C4-2B (cell line): ENCODE data around the gene RAC3.

Source experiments
- H3K27ac ChIP-seq: fragments of 450-650 bp; 2 replicates; pipeline ENCODE4 v1.5.1; 2017
- ZFX ChIP-seq: fragments of 450-650 bp; IDR thresholded peaks from 2 replicates; pipeline ENCODE4 v1.6.1; 2017
- TF ChIP-seq, protein P1 (sequence below): fragments of 450-650 bp; conservative IDR thresholded peaks from 2 replicates; pipeline ENCODE4 v1.5.1; 2017; ENCODE audit warnings: mild to moderate bottlenecking

The RAC3 gene

DNA sequence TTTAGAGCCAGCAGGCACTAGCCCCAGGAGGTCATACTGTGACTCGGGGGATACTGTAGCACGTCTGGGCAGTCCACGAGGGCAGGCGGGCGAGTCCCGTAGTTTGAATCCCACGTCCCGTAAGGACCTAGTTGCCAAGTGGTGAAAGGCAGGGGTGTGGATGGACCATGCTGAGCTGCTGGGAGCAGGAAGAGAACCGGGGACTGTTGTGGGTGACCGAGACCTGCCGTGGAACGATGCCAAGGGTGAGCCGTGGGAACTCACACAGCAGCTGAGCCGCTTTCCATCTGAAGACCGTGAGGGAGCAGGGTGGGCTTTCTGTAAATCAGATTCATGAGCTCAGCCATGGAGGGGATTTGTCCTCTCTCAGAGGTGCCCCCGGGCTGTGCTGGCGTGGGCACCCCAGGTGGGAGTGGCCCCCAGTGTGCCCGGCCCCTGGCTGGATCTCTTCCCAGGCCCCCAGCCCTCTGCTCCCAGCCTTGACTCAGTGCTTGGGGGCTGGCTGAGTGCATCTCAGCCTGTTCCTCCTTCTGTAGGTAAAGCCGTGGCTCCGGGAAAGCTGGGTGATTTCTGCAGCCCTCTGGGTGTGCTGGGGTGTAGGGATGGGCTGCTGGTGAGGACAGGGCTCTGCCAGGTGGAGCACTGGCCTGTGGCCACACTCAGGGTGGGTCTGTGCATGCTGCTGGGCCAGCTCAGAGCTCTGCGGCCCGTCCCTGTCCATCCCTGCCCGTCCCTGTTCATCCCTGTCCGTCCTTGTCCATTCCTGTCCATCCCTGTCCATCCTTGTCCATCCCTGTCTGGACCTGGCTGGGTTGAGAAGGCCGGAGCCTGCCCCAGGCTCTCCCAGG is 40.4 kb upstream of the RAC3 start:
- TF ChIP-seq ZFX: no peak
- TF ChIP-seq, protein P1, sequence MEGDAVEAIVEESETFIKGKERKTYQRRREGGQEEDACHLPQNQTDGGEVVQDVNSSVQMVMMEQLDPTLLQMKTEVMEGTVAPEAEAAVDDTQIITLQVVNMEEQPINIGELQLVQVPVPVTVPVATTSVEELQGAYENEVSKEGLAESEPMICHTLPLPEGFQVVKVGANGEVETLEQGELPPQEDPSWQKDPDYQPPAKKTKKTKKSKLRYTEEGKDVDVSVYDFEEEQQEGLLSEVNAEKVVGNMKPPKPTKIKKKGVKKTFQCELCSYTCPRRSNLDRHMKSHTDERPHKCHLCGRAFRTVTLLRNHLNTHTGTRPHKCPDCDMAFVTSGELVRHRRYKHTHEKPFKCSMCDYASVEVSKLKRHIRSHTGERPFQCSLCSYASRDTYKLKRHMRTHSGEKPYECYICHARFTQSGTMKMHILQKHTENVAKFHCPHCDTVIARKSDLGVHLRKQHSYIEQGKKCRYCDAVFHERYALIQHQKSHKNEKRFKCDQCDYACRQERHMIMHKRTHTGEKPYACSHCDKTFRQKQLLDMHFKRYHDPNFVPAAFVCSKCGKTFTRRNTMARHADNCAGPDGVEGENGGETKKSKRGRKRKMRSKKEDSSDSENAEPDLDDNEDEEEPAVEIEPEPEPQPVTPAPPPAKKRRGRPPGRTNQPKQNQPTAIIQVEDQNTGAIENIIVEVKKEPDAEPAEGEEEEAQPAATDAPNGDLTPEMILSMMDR: no peak
- peak overlapping the region; percentile 76 for H3K27ac ChIP-seq

DNA sequence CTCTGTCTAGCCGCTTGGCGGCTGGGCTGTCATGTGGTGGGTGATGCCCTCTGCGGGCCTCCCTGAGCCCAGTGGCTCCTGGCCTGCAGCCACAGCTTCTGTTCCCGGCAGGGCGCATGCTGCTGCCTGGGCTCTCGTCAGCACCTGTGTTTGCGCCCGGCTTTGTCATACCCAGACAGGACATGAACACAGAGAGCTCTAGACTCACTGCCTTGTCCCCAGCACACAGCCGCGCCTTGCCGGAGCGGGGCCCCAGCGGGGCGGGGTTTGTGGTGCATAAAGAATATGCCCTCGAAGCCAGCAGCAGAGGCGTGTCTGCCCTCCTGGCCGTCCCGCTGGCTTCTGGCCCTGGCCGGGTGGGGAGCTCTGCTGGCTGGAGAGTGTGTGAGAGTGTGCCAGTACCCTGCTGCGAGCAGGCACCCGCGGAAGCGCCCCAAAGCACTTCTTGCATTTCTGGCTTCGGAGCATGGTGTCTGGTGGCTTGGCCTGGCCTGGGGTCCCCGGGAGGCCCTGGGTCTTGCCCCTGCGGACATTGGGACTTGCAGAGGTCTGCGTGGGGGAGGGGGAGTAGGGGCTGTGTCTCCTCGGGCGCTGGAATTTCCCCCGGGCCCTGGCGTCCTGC is 39.7 kb upstream of the RAC3 start:
- no peak for TF ChIP-seq ZFX
- peak overlapping the region; percentile 76 for H3K27ac ChIP-seq

DNA sequence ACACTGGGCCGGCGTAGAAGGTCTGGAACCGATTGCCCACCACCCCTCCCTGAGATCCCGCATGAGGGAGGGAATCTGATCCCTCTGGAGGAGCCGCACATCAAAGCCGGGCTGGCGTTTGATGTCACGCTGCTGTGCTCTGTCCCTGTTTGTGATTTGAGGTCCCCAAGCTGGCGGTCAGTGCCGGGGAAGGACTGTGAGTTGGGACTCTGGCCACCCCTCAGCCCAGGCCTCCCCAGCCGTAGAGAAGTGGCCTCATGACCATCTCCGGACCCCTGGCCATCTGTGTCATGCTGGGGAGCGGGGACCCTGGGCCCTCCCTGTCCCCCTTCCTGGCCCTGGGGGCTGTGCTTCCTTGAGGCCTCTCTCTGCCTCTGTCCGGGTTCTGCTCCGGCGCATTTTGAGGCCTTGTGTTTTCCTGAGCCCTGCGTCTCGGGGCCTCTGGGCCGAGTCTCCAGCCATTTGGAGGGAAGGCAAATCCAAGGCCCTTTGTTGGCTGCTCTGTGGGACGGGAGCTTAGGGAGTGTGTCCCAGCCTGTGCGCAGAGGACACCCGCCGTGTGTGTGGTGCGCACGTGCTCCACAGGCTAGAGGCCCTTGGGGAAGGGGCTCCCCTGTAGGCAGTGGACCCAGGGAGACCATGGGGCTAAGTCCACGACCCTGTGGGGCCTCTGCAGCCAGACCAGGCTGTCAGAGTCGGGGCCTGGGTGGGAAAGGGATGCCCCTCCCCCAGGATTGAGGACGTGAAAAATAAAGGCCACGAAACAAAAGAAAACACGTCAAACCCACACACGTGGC is 39.0 kb upstream of the RAC3 start:
- TF ChIP-seq ZFX: no peak
- TF ChIP-seq, protein P1: no peak
- H3K27ac ChIP-seq: peak overlapping the region; percentile 76

DNA sequence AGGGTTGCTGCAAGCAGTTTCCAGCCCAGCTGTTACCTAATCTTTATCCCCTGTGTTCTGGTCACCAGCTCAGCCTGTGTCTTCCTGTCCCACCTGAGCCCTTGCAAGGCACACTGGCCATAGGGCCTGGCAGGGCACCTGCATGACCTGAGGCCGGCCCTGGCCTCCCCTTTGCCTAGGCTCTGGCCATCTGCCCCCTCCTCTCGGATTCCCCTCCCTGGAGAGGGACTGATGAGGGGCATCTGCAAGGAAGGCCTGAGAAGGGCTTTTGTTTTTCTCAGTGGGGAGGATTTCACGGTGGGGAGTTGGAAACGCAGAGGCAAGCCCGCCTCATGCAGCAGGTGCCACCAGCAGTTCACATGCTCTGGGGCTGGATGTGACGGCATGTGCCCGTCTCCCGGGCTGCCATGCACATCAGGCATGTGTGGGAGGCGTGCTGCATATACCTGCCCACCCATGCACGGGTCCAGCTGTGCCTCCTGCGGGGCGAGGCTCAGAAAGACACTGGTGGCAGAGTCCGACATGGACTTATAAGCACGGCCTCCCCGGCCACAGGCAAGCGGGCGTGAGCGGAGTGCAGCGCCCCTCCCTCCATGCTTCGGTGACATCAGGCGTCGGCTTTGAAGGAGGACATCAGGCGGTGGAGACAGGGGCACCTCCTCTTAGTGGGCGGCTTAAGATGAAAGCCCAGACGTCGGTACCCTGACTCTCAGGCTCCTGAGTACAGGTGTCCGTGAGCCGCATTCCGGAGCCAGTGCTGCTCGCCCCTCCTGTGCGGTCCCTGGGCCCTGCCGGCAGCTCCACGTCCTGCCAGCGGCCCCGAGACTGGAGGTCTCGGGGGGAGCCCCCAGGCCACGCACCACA is 37.5 kb upstream of the RAC3 start:
- no peak overlapping the region for H3K27ac ChIP-seq
- TF ChIP-seq, protein P1: no peak
- TF ChIP-seq ZFX: no peak

DNA sequence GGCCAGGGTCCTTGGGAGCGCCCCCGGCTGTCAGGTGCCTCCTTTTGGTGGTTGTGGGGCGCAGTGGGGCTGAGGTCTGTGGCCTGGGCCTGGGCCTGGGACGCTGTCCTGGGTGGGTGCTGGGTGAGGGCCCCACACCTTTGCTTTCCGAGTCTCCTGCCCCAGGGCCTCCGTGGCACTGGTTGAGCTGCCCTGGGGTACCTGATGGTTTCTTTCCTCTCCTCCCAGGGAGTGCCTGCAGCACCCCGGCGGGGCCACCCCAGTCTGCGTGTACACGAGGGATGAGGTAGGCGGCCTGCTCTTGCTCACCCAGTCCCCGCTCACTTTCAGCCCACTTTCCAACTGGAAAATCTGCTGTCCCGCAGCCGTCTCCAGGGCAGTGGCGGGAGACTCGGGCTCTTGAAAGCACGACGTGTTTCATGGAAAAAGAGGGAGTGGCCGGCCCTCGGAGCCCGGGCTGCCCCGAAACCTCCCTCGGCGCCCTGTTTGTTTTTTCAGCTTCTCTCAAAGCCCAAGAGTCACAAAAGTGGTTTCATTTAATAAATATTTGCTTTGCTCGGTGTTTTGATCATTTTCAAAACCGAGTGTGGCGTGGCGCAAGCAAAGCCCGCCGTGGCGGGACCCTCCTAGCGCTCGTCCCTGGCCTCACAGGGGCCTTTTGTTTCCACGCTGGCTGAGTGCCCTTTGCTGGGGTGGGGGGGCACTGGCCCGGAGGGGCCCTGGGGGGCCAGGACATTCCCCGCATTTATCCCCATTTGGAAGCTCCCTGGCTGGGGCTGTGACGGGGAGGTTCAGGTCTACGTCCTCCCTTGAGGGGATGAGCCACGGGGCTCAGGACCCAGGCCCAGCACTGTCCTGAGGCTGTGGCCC is 36.6 kb upstream of the RAC3 start:
- no peak overlapping the region for H3K27ac ChIP-seq
- TF ChIP-seq ZFX: no peak
- TF ChIP-seq, protein P1: no peak

DNA sequence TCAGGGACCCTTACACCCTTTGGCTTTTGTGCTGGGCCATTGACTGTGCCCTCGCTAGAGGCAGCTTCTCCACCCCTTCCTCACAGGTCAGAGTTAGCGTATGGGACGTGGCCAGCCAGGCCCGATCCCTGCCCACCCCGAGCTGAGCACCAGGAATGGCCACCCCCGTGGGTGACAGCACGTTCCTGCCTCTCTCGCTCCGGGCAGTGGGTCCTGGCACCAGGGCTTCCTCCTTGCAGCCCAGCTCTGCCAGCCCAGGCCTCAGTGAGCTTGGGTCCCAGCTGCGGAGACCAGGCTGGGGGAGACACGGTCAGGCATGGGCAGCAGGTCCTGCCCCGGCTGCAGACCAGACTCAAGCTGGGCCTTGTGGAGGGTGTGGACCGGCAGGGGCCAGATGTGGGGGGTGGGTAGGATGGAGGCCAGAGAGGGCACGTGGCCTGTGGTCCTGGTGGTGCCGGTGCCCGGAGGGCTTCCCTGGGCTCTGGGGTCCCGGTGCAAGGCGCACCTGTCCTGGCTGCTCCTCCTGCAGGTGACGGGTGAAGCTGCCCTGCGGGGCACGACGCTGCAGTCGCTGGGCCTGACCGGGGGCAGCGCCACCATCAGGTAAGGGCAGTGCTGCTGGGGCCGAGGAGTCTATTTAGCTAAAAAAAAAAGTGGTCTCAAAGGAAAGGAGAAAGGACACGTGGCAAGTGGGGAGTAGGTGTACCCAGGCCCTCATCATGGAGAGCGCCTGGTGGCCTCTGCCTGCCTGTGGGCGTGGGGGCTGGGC is 35.8 kb upstream of the RAC3 start:
- TF ChIP-seq, protein P1: no peak
- no peak for TF ChIP-seq ZFX

More for the DNA sequence above, 35.8 kb upstream of the RAC3 start:
- H3K27ac ChIP-seq: no peak overlapping the region
